ENCODE data around the gene ARHGAP19.
A peak's percentile ranks its signal among the peaks of the same experiment; 100 is the strongest.

ARHGAP19 gene

DNA sequence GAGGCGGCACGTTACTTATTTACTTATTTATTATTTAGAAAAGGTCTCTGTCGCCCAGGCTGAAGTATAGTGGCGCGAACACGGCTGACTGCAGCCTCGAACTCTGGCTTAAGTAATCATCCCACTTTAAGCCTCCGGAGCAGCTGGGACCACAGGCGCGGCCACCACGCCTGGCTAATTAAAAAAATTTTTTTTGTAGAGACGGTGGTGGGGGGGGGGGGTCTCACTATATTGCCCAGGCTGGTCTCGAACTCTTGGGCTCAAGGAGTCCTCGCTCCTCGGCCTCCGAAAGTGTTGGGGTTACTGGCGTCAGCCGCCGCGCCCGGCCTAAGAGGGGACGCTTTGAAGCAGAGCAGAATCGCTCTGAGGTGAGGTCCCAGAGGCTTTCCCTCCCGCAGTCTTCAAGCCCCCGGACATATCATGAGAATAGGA, 42.8 kb upstream of the ARHGAP19 start:
- Histone ChIP-seq H3K36me3 (replicated peaks; ENCODE audit: insufficient read depth, low read length) (no peaks in the 10 kb centered on the region), H3K4me1 (ENCODE audit: low read length) (peaks cover 7% of the 10 kb centered on the region; the same call in 1 of the 2 replicates), H3K4me2 (ENCODE audit: low read depth, low read length) (peak overlapping the region; percentile 71), H3K4me3 (ENCODE audit: low read length) (peak overlapping the region; percentile 83), H3K27ac (ENCODE audit: low read length) (no peak overlapping the region), H3K27me3 (replicated peaks; ENCODE audit: insufficient read depth, low read length) (peaks cover 29% of the 10 kb centered on the region), H3K9ac (ENCODE audit: low read length) (peak overlapping the region; percentile 90; the same call in 1 of the 2 replicates), H3K9me3 (replicated peaks; ENCODE audit: insufficient read depth, low read length) (no peaks in the 10 kb centered on the region), H3F3A (ENCODE audit: insufficient read depth, low read length) (no peaks in the 10 kb centered on the region), H4K20me1 (ENCODE audit: insufficient read depth, low read length) (no peaks in the 10 kb centered on the region), H2AFZ (ENCODE audit: low read length) (peak overlapping the region; percentile 50), H3K79me2 (ENCODE audit: low read length) (peaks cover 10% of the 10 kb centered on the region), H3K9me2 (replicated peaks; ENCODE audit: insufficient read depth, low read length) (no peaks in the 10 kb centered on the region)
- no peak for DNase-seq
- TF ChIP-seq, protein P1, sequence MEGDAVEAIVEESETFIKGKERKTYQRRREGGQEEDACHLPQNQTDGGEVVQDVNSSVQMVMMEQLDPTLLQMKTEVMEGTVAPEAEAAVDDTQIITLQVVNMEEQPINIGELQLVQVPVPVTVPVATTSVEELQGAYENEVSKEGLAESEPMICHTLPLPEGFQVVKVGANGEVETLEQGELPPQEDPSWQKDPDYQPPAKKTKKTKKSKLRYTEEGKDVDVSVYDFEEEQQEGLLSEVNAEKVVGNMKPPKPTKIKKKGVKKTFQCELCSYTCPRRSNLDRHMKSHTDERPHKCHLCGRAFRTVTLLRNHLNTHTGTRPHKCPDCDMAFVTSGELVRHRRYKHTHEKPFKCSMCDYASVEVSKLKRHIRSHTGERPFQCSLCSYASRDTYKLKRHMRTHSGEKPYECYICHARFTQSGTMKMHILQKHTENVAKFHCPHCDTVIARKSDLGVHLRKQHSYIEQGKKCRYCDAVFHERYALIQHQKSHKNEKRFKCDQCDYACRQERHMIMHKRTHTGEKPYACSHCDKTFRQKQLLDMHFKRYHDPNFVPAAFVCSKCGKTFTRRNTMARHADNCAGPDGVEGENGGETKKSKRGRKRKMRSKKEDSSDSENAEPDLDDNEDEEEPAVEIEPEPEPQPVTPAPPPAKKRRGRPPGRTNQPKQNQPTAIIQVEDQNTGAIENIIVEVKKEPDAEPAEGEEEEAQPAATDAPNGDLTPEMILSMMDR (IDR thresholded peaks at IDR 0.05; ENCODE audit: low read length), result no peak
- TF ChIP-seq EZH2phosphoT487 (IDR thresholded peaks at IDR 0.05; ENCODE audit: low read length), result no peak

DNA sequence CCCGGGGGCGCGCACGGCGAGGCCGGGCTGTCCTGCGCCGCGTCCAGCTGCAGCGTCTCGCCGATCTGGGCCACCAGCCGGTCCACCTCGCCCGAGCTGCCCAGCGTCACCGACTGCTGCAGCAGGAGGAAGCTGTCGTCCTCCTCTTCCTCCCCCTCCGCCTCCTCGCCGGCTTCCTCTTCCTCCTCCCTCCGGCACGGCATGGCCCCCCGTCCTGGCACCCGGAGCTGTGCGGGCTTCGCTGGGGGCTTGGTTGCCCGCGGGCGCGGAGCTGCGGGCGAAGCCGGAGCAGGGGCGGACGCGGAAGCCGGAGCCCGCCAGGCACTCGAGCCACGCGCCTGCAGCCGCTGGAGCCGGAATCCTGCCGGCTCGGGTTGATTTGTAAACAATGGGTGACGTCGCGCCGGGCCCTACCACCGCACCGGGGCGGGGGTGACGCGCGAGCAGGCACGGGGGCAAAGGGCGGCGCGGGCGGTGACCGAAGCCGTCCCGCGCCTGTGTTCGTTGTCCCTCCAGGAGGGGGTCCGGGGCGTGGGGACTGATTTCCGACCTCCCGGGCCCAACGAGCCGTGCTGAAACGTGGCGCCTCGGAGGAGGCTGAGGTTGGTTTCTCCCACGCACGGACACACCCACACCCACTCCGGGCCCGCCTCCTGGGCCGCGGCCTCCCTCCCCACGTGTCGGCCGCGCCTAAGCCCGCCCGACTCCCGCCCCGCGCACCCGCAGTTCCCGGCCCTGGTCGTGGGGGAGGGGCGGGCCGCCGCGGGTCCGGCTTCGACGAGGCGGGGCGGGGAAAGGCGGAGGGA, 42.1 kb upstream of the ARHGAP19 start, which contains the start of gene FRAT2:
TSS of gene FRAT2 (minus strand) at position 360 of the 806 bp plus-strand sequence. CDS start at position 203, 157 bp downstream.
- TF ChIP-seq, protein P1 (IDR thresholded peaks at IDR 0.05; ENCODE audit: low read length), result no peak
- TF ChIP-seq EZH2 (optimal IDR thresholded peaks at IDR 0.05; ENCODE audit: low read depth, low read length) (no peak), EZH2phosphoT487 (IDR thresholded peaks at IDR 0.05; ENCODE audit: low read length) (no peak)
- peak within 1 kb of the TSS; percentile 69 for H2AFZ ChIP-seq (ENCODE audit: low read length)
- peaks cover 29% of the 10 kb centered on the region for H3K27me3 ChIP-seq (replicated peaks; ENCODE audit: insufficient read depth, low read length)
- H3K9me3 ChIP-seq (replicated peaks; ENCODE audit: insufficient read depth, low read length), result no peaks in the 10 kb centered on the region
- H3F3A ChIP-seq (ENCODE audit: insufficient read depth, low read length), result no peaks in the 10 kb centered on the region
- H3K4me3 ChIP-seq (ENCODE audit: low read length), result peak within 1 kb of the TSS; percentile 83
- H3K36me3 ChIP-seq (replicated peaks; ENCODE audit: insufficient read depth, low read length), result no peaks in the 10 kb centered on the region
- DNase-seq, result peak; percentile 86
- H3K4me2 ChIP-seq (ENCODE audit: low read depth, low read length), result peak within 1 kb of the TSS; percentile 89
- peaks cover 7% of the 10 kb centered on the region; the same call in 1 of the 2 replicates for H3K4me1 ChIP-seq (ENCODE audit: low read length)
- H3K9me2 ChIP-seq (replicated peaks; ENCODE audit: insufficient read depth, low read length), result no peaks in the 10 kb centered on the region
- H3K79me2 ChIP-seq (ENCODE audit: low read length), result peaks cover 10% of the 10 kb centered on the region
- H4K20me1 ChIP-seq (ENCODE audit: insufficient read depth, low read length), result no peaks in the 10 kb centered on the region
- peak within 1 kb of the TSS; percentile 62 for H3K27ac ChIP-seq (ENCODE audit: low read length)
- peak within 1 kb of the TSS; percentile 90 for H3K9ac ChIP-seq (ENCODE audit: low read length)

DNA sequence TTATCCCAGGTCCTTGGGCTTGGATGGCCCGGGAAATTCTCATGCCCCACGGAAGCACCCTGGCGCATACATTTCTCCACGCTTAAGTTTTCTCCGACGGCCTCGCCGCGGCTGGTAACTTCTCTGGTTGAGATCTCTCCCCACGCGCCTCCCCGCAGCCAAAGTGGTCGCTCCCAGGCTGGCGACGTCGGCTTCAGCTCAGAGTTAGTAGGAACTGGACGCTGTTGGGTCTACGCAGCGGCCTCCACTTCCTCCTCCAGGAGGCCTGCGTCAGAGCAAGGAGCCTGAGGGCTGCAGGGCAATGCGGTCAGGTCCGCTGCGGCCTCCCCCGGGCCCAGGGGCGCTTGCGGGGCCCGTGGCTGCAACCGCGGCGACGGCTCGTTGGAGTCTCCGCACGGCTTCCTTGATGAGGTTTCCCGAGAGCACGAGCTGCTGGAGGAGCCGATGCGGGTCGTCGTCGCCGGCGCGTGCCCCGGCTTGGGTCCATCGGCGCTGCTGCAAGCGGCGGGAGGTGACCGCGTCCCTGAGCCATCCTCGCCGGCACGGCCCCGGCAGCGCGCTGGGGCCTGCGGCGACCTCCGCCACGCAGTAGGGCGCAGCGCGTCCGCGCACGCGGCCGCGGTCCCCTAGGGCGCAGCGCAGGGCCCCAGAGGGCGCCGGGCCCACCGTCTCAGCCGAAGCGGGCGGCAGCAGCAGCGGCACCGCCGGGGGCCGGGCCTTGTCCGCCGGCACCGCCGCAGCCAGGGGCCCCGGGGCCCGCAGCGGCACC, 41.3 kb upstream of the ARHGAP19 start:
- H3K4me1 ChIP-seq (ENCODE audit: low read length), result peaks cover 12% of the 10 kb centered on the region; the same call in 1 of the 2 replicates
- H4K20me1 ChIP-seq (ENCODE audit: insufficient read depth, low read length), result no peaks in the 10 kb centered on the region
- peak overlapping the region; percentile 83 for H3K4me3 ChIP-seq (ENCODE audit: low read length)
- peak overlapping the region; percentile 69; the same call in 1 of the 2 replicates for H2AFZ ChIP-seq (ENCODE audit: low read length)
- no peaks in the 10 kb centered on the region for H3K36me3 ChIP-seq (replicated peaks; ENCODE audit: insufficient read depth, low read length)
- H3K79me2 ChIP-seq (ENCODE audit: low read length), result peaks cover 10% of the 10 kb centered on the region
- no peaks in the 10 kb centered on the region for H3K9me2 ChIP-seq (replicated peaks; ENCODE audit: insufficient read depth, low read length)
- TF ChIP-seq, protein P1 (IDR thresholded peaks at IDR 0.05; ENCODE audit: low read length), result no peak
- TF ChIP-seq EZH2phosphoT487 (IDR thresholded peaks at IDR 0.05; ENCODE audit: low read length) (no peak), EZH2 (optimal IDR thresholded peaks at IDR 0.05; ENCODE audit: low read depth, low read length) (no peak)
- H3K27me3 ChIP-seq (replicated peaks; ENCODE audit: insufficient read depth, low read length), result peaks cover 29% of the 10 kb centered on the region
- peak overlapping the region; percentile 89 for H3K4me2 ChIP-seq (ENCODE audit: low read depth, low read length)
- no peak for DNase-seq
- H3K9me3 ChIP-seq (replicated peaks; ENCODE audit: insufficient read depth, low read length), result no peaks in the 10 kb centered on the region
- 0 out of 2 replicates have a peak, but pooled peaks cover 2% of the 10 kb centered on the region for H3F3A ChIP-seq (ENCODE audit: insufficient read depth, low read length)
- H3K9ac ChIP-seq (ENCODE audit: low read length), result peak overlapping the region; percentile 90; the same call in 1 of the 2 replicates
- no peak overlapping the region for H3K27ac ChIP-seq (ENCODE audit: low read length)
